GM20000 (cell line): ENCODE measurements around the gene FAM240B.

Experiments
- DNase-seq: peaks from one replicate; pipeline ENCODE4 v3.0.0; 2012; ENCODE audit warnings: low spot score
- CTCF ChIP-seq: IDR thresholded peaks from 2 replicates; pipeline ENCODE4 v1.5.1; 2012; ENCODE audit warnings: mild to moderate bottlenecking, control low read depth; ENCODE audit errors: extremely low read depth, missing control alignments

Gene FAM240B

GRCh38 chr9:38706493-38706892 is 13.4 kb downstream of the FAM240B start:
- TF ChIP-seq CTCF, result no peak
- no peak for DNase-seq

DNA sequence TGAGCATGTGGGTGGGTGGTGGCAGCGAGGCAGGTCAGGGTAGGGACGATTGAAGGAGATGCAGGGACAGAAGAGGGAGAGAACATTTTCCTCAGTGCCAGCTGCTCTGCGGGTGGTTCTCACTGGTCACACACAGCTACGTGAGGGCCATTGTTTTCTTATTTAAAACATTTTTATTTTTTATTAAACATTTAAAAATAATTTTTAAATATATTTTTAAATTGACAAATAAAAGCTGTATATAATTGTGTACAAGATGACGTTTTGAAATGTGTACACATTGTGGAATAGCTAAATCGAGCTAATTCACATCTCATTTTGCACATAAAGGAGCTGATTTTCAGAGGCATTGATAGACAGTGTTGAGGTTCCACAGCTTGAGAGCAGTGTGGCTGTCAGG is 14.0 kb downstream of the FAM240B start:
- TF ChIP-seq CTCF, result no peak
- no peak for DNase-seq

DNA sequence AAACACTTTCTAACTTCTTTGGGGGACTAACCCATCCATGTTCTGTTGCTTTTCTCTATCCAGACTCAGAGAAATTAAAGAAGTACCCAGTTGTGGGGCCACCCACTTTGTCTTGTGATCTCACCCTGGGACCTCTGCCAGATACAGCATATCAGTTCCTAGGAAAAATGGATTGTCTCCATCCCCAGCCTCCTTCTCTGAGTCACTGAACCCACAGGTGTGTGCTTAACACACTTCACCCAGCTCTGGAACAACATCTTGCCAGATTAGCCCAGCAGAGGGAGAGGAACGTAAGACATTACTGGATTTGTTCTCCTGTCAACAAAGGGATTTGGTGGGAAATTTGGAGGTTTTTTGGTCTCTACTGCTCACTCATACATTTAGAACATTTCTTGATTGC is 19.2 kb downstream of the FAM240B start:
- no peak for DNase-seq

DNA sequence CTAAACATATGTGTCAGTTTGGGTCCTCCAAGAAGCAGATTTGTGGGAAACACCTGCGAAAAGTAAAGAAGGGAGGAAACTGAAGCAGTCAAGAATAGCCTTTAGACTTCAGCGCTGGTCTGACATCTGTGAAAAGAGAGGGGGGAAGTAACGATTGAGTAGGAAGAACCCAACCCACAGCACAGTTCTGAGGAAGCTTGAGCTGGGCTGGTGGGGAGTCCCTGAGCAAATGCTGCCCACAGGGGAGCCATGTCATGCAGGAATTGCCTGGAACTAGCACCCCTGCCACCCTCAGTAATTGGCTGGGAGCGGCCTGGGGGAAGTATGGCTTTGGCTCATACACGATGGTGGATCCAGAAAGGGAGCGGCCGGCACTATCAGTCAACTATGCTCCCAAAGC is 20.6 kb downstream of the FAM240B start:
- DNase-seq, result no peak
- no peak for TF ChIP-seq CTCF

More for the DNA sequence above, 19.2 kb downstream of the FAM240B start:
- TF ChIP-seq CTCF, result no peak

DNA sequence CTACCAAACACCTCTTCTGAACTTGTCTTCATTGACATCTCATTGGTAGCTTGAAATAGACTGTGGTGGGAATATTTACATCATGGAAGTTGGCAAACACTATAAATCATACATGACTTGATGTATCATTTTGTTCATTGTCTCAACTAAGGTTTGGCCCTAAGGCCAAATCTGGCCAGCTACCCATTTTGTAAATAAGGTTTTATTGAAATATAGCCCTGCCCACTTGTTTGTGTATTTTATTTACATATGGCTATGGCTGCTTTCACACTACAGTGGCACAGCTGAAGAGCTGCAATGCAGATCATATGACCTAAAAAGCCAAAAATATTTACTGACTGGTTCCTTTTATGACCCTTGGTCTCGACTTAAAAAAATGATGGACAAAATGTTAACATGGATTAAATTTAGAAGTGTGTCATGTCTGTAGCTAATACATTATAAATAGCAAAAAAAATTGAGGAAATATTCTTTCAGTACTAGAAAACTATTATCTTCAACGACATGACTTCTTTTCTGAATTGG is 22.1 kb downstream of the FAM240B start:
- DNase-seq, result no peak
- TF ChIP-seq CTCF, result no peak

- no peak for TF ChIP-seq CTCF
- DNase-seq, result no peak
Measured at GRCh38 chr9:38696999-38697398, 22.9 kb downstream of the FAM240B start.

GRCh38 chr9:38694676-38695075 is 25.3 kb downstream of the FAM240B start:
- no peak for DNase-seq
- TF ChIP-seq CTCF, result no peak
